ENCODE results near the gene DOK6.

- TF ChIP-seq IKZF1 (IDR thresholded peaks at IDR 0.05) (no peak), ZBTB8A (CRISPR knock-in tag; IDR thresholded peaks at IDR 0.05; ENCODE audit: borderline replicate concordance, low read depth) (no peak), THYN1 (CRISPR knock-in tag; IDR thresholded peaks at IDR 0.05; ENCODE audit: borderline replicate concordance, low read depth) (no peak), TARDBP (CRISPR knock-in tag; IDR thresholded peaks at IDR 0.05) (no peak), BHLHE40 (IDR thresholded peaks at IDR 0.05; ENCODE audit: low read length) (no peak), REPIN1 (CRISPR knock-in tag; IDR thresholded peaks at IDR 0.05; ENCODE audit: borderline replicate concordance, low read depth) (no peak), ZNF644 (CRISPR knock-in tag; IDR thresholded peaks at IDR 0.05; ENCODE audit: low read depth) (no peak)
- TF ChIP-seq, protein P1, sequence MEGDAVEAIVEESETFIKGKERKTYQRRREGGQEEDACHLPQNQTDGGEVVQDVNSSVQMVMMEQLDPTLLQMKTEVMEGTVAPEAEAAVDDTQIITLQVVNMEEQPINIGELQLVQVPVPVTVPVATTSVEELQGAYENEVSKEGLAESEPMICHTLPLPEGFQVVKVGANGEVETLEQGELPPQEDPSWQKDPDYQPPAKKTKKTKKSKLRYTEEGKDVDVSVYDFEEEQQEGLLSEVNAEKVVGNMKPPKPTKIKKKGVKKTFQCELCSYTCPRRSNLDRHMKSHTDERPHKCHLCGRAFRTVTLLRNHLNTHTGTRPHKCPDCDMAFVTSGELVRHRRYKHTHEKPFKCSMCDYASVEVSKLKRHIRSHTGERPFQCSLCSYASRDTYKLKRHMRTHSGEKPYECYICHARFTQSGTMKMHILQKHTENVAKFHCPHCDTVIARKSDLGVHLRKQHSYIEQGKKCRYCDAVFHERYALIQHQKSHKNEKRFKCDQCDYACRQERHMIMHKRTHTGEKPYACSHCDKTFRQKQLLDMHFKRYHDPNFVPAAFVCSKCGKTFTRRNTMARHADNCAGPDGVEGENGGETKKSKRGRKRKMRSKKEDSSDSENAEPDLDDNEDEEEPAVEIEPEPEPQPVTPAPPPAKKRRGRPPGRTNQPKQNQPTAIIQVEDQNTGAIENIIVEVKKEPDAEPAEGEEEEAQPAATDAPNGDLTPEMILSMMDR (CRISPR knock-in tag; IDR thresholded peaks at IDR 0.05), result no peak
These were observed 316.9 kb downstream of the DOK6 start for GRCh38 chr18:69717586-69717985.
